ENCODE results near the gene DLST. TPM values are rescaled to one million over a fixed set of nuclear protein-coding genes. Genes with fewer than 3 reads are reported as not detected.

DLST gene
- total and polyA plus RNA-seq, 7 donors, result 66.1 to 114 (median 72.4) TPM

GRCh38 chr14:74952180-74952665 lies 70.5 kb downstream of the DLST start:
- no peak overlapping the region for H3K4me3 ChIP-seq
- no peaks in the 10 kb centered on the region for H3K36me3 ChIP-seq
- H3K9me3 ChIP-seq, result no peaks in the 10 kb centered on the region
- TF ChIP-seq EP300 (IDR thresholded peaks at IDR 0.05) (no peak), POLR2AphosphoS5 (IDR thresholded peaks at IDR 0.05) (no peak), POLR2A (IDR thresholded peaks at IDR 0.05) (no peak)
- TF ChIP-seq, protein P1, sequence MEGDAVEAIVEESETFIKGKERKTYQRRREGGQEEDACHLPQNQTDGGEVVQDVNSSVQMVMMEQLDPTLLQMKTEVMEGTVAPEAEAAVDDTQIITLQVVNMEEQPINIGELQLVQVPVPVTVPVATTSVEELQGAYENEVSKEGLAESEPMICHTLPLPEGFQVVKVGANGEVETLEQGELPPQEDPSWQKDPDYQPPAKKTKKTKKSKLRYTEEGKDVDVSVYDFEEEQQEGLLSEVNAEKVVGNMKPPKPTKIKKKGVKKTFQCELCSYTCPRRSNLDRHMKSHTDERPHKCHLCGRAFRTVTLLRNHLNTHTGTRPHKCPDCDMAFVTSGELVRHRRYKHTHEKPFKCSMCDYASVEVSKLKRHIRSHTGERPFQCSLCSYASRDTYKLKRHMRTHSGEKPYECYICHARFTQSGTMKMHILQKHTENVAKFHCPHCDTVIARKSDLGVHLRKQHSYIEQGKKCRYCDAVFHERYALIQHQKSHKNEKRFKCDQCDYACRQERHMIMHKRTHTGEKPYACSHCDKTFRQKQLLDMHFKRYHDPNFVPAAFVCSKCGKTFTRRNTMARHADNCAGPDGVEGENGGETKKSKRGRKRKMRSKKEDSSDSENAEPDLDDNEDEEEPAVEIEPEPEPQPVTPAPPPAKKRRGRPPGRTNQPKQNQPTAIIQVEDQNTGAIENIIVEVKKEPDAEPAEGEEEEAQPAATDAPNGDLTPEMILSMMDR (IDR thresholded peaks at IDR 0.05), result no peak
- peaks cover 0 to 59% (median 6%) of the 10 kb centered on the region in 3 donors for H3K27me3 ChIP-seq
- DNase-seq, result no peak
- H3K4me1 ChIP-seq, result peaks cover 0 to 22% (median 15%) of the 10 kb centered on the region in 4 donors
- H3K27ac ChIP-seq, result no peak overlapping the region
- whole genome bisulfite sequencing, 2 donors, result 71 to 83% methylated on average over 6 of the region's 6 CpGs
- intact Hi-C loops (cut with DNase I), result no loop called here

- H3K36me3 ChIP-seq, result no peaks in the 10 kb centered on the region
- no peaks in the 10 kb centered on the region for H3K9me3 ChIP-seq
- intact Hi-C loops (cut with DNase I), result no loop called here
- peak overlapping the region in 1 of 4 donors; percentile 47 for H3K4me3 ChIP-seq
- WGBS, 2 donors, result 84 to 87% methylated on average over 18 of the region's 18 CpGs
- peaks cover 0 to 22% (median 15%) of the 10 kb centered on the region in 4 donors for H3K4me1 ChIP-seq
- DNase-seq, result no peak
- H3K27me3 ChIP-seq, result peaks cover 0 to 59% (median 6%) of the 10 kb centered on the region in 3 donors
- H3K27ac ChIP-seq, result no peak overlapping the region
- TF ChIP-seq POLR2A (IDR thresholded peaks at IDR 0.05) (no peak), EP300 (IDR thresholded peaks at IDR 0.05) (no peak), POLR2AphosphoS5 (IDR thresholded peaks at IDR 0.05) (no peak)
- TF ChIP-seq, protein P1 (IDR thresholded peaks at IDR 0.05), result no peak
Observed at GRCh38 chr14:74952697-74953484, 71.2 kb downstream of the DLST start.

Other genes starting within 250 kb of the DLST start
- 10 to 100 TPM; 11.7 to 16.6 (median 14.3) TPM for gene AREL1, start 168.8 kb upstream of the DLST start, total RNA-seq
- gene AREL1, start 168.8 kb upstream of the DLST start, polyA plus RNA-seq, result 10 to 100 TPM in 2 of 3 donors, 1 to 10 TPM in 1; 4.8 to 20.2 (median 10.4) TPM
- 10 to 100 TPM; 18.6 to 35.7 (median 28.3) TPM for gene FCF1, start 168.8 kb upstream of the DLST start, total RNA-seq
- gene FCF1, start 168.8 kb upstream of the DLST start, polyA plus RNA-seq, result 10 to 100 TPM; 22.2 to 32.3 (median 23.4) TPM
- gene YLPM1, start 118.6 kb upstream of the DLST start, total RNA-seq, result 10 to 100 TPM; 40.3 to 58.7 (median 40.6) TPM
- 10 to 100 TPM in 1 of 3 donors, 1 to 10 TPM in 2; 7.2 to 23.6 (median 7.2) TPM for gene YLPM1, start 118.6 kb upstream of the DLST start, polyA plus RNA-seq
- under 1 TPM in 1 of 4 donors, not detected in 3; 0.16 TPM for gene PROX2, start 5.8 kb upstream of the DLST start, total RNA-seq
- under 1 TPM in 1 of 3 donors, not detected in 2; 0.01 TPM for gene PROX2, start 5.8 kb upstream of the DLST start, polyA plus RNA-seq
- gene RPS6KL1, start 41.3 kb downstream of the DLST start, total RNA-seq, result 10 to 100 TPM in 1 of 4 donors, 1 to 10 TPM in 3; 4.6 to 11.1 (median 6.7) TPM
- 1 to 10 TPM; 1.8 to 4.0 (median 2.8) TPM for gene RPS6KL1, start 41.3 kb downstream of the DLST start, polyA plus RNA-seq
- gene PGF, start 73.7 kb downstream of the DLST start, total RNA-seq, result 10 to 100 TPM in 2 of 4 donors, 1 to 10 TPM in 2; 3.6 to 15.6 (median 9.7) TPM
- 1 to 10 TPM; 1.2 to 9.1 (median 1.6) TPM for gene PGF, start 73.7 kb downstream of the DLST start, polyA plus RNA-seq
- gene EIF2B2, start 121.0 kb downstream of the DLST start, total RNA-seq, result 10 to 100 TPM; 34.1 to 37.5 (median 35.3) TPM
- gene EIF2B2, start 121.0 kb downstream of the DLST start, polyA plus RNA-seq, result 10 to 100 TPM; 25.2 to 45.5 (median 40.0) TPM
- 10 to 100 TPM; 30.0 to 42.9 (median 34.7) TPM for gene MLH3, start 169.6 kb downstream of the DLST start, total RNA-seq
- gene MLH3, start 169.6 kb downstream of the DLST start, polyA plus RNA-seq, result 10 to 100 TPM in 1 of 3 donors, 1 to 10 TPM in 2; 3.6 to 12.5 (median 5.1) TPM
- gene ACYP1, start 182.1 kb downstream of the DLST start, total RNA-seq, result 10 to 100 TPM in 3 of 4 donors, 1 to 10 TPM in 1; 4.2 to 23.5 (median 19.2) TPM
- gene ACYP1, start 182.1 kb downstream of the DLST start, polyA plus RNA-seq, result 10 to 100 TPM; 18.6 to 36.3 (median 23.3) TPM
- 1 to 10 TPM; 3.6 to 4.6 (median 4.0) TPM for gene ZC2HC1C, start 187.7 kb downstream of the DLST start, total RNA-seq
- 1 to 10 TPM; 1.2 to 4.6 (median 4.6) TPM for gene ZC2HC1C, start 187.7 kb downstream of the DLST start, polyA plus RNA-seq
- 10 to 100 TPM; 54.4 to 66.7 (median 59.9) TPM for gene NEK9, start 245.1 kb downstream of the DLST start, total RNA-seq
- gene NEK9, start 245.1 kb downstream of the DLST start, polyA plus RNA-seq, result 10 to 100 TPM in 2 of 3 donors, 1 to 10 TPM in 1; 9.0 to 38.8 (median 11.4) TPM

Data from sigmoid colon (tissue), 7 donors.